ENCODE data around the gene MSRB3. TPM values are rescaled to one million over a fixed set of nuclear protein-coding genes. Genes with fewer than 3 reads are reported as not detected.
"Not testable (repeated sequence)": the region's sequence is repeated elsewhere in the genome, so short reads cannot be mapped to it uniquely, and the experiment has no call there.

Gene MSRB3
- total RNA-seq, 1 experiment from 2014 or later, result 16.3 TPM

GRCh38 chr12:65285532-65285931, 7.0 kb downstream of the MSRB3 start:
- not testable (repeated sequence) for DNase-seq (ENCODE audit: extremely low read depth, low read depth)

- DNase-seq (ENCODE audit: extremely low read depth, low read depth), result no peak
Measured at GRCh38 chr12:65287426-65287825, 8.9 kb downstream of the MSRB3 start.

DNA sequence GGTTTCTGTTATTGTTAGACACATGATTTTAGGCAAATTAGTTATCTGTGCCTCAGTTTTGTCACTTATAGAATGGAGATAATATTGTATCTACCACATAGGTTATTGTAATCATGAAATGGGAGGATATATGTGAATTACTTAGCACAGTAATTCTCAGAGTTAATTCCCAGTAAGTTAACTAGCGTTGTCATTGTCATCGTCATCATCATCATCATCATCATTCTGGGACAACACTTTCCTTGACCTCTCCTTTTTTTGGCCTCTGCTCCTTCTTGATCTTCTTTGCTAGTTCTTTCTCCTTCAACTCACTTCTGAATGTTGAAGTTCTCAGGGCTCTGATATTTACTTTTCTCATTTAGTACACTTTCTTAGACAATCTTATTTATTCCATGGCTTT, 13.8 kb downstream of the MSRB3 start:
- DNase-seq (ENCODE audit: extremely low read depth, low read depth), result no peak

DNA sequence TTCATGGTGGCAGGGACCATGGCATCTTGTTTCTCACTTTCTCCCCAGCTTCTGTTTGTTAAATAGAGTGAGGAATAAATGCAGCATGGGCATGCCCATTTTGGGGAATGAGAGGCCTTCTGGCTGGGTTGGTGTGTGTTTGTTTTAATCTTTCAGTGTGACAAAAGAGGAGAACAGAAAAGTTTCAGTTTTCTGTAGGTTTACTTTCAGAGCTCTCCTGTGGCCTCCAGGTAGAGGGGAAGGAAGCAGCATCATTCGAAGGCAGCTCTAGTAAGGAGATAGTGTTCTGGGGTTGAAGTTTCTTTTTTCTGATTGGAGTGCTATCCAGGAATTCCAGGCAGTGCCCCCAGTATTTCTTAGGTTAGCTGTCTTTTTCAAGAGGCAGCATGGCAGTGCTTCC, 15.3 kb downstream of the MSRB3 start:
- no peak for DNase-seq (ENCODE audit: extremely low read depth, low read depth)

DNA sequence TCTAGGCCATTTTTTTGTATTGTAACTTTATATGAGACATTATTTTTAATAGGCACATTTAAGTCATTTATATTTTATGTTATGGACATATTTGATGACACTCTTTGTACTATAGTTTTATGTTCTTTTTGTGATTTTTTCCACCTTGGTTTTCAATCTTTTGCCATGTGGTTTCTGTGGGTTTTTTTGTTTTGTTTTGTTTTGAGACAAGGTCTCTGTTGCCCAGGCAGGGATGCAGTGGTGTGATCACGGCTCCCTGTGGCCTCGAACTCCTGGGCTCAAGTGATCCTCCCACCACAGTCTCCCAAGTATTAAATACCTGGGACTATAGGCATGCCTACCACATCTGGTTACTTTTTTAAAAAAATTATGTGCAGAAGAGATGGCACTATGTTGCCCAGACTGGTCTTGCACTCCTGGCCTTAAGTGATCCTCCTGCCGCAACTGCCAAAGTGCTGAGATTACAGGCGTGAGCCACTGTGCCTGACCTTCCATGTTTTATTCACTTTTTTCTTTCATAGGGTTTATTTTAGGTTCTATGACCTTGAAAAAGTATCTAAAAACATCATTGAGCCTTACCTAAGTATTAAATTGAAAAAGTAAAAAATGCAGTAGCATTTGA, 16.3 kb downstream of the MSRB3 start:
- no peak for DNase-seq (ENCODE audit: extremely low read depth, low read depth)

- DNase-seq (ENCODE audit: extremely low read depth, low read depth), result no peak
Measured at GRCh38 chr12:65296508-65297265, 18.2 kb downstream of the MSRB3 start.

DNA sequence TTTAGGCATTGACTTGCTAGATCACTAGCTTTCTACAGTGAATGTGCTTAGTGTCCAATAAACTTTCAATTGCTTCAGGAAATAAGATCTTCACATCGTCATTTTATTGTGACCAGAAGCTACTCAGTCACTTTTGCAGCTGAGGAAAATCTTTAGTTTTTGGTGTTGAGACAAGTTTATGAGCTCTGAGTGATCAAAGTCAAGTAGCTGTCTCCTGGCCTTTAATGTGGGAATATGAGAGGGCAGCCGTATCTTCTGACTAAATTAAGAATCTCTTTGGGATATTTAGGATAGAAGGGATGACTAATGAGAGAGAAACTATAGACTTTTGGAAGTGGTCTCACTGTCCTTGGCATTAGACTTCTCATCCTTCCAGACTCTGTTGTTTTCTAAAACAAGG, 21.6 kb downstream of the MSRB3 start:
- DNase-seq (ENCODE audit: extremely low read depth, low read depth), result no peak

GRCh38 chr12:65300679-65301349, 22.3 kb downstream of the MSRB3 start:
- DNase-seq (ENCODE audit: extremely low read depth, low read depth), result no peak

- DNase-seq (ENCODE audit: extremely low read depth, low read depth), result no peak
Measured at GRCh38 chr12:65302891-65303290, 24.4 kb downstream of the MSRB3 start.

DNA sequence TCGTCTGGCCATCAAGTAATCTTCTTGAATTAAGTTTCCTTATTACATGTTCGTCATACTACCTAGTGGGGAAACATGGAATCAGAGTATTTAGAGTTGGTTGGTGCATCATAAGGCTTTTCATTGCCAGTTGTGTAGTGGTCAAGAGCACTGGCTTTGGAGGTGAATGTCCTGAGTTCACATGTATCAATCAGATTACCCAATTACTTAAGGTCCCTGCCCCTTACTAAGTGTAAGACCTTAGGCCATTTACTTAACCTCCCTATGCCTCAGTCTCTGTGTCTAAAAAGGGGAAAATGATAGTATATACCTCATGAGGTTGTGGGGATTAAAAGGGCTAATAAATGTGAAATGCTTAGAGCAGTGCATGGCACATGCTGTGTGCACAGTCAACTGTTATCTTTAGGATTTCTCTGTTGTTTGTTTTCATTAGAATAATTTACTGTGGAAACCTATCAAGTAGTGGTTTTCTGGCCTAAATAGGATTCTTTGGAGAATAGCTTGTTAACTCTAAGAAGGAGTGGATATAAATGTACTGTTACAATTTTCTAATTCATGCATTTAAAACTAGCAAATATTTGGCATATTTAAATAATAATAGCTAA, 27.0 kb downstream of the MSRB3 start:
- DNase-seq (ENCODE audit: extremely low read depth, low read depth), result no peak

DNA sequence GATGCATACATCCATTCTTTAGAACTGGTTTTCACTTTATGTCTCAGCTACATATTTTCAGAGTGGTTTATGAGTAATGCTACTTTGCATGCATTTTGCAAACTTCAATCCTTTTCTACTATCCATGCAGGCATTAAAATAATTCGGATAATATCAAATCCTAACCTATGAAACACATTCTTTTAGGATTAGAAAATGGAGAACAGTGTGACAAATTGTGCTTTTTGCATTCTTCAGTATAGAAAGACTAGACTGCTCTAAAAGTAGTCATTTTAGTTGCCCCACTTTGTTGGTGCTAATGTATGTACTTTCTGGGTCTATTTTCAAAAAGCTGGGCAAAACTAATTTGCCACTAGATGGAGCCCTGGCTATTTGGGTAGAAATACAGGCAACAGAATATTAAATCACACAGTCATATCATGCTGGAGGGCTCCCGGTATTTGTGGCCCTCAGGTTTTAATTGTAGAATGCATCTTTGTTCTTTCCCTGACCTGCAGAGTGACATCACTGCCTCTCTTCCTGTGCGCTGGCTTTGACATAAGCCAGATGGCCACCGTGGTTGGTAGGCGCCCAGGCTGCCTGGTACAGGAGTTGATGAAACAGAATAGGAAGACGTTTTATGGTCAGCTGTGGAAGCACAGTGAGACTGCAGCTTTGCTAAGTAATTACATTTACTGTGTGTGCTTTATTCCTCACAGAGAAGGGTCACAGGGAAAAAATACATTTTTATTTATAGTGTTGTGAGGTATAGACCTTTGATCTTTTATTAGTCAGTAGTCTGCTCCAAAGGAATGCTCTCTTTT, 28.1 kb downstream of the MSRB3 start:
- peak; percentile 44 for DNase-seq (ENCODE audit: extremely low read depth, low read depth)

- no peak for DNase-seq (ENCODE audit: extremely low read depth, low read depth)
Measured at GRCh38 chr12:65307169-65307501, 28.7 kb downstream of the MSRB3 start.

- no peak for DNase-seq (ENCODE audit: extremely low read depth, low read depth)
Measured at GRCh38 chr12:65308006-65308405, 29.5 kb downstream of the MSRB3 start.

GRCh38 chr12:65308601-65309071, 30.2 kb downstream of the MSRB3 start:
- no peak for DNase-seq (ENCODE audit: extremely low read depth, low read depth)

DNA sequence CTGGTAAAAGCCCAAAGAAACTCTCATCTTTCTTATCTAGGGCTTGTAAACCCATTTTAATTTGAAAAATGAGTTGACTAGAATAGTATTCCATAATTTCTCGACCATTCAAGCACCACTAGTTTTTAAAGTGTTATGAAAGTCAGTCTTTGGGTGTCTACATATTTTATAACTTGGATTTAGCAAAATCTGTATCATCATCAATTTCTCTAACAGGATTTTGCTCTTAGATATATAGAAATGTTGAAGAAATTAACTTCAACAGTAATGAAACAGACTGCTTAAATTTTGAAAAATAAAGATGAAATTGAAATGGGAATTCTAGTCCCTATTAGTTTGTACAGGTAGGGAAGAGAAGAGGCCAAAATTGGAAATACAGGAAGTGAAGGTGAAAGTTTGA, 32.8 kb downstream of the MSRB3 start:
- no peak for DNase-seq (ENCODE audit: extremely low read depth, low read depth)

DNA sequence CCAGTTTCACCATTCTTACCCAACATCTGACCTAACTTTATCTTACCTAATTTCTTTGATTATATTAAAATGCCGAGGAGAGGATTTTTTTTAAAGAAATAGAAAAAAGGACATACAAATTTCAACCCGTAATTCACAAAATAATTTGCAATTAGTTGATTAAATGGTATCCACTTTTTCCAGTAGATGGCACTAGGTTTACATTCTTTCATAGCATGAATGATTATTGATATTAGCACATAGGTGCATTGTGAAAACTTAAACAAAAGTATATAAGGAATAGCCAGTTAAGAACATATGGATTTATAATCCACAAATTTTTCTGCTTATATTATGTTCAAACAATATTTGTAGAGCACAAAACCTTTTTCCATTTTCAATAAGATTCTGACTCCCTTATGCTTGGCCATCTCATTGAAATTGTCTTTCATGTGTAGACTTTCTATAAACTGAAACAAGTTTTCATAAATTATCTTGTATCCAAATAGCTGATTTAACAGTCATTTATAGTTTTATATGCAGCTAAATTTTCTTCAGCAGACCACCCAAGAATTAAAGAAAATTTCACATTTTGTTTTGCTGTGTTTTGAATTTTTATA, 35.3 kb downstream of the MSRB3 start:
- DNase-seq (ENCODE audit: extremely low read depth, low read depth), result peak; percentile 37

DNA sequence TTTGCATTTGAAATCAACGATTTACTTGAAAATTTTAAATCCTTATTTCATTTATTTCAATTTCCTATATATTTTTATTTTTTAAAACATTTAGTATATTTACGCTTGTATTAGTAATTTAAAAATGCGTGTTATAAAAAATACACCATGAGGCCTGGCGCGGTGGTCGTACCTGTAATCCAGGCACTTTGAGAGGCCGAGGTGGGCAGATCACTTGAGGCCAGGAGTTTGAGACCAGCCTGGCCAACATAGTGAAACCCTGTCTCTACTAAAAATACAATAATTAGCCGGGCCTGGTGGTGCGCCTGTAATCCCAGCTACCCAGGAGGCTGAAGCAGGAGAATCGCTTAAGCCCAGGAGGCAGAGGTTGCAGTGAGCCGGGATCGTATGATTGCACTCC, 36.8 kb downstream of the MSRB3 start:
- DNase-seq (ENCODE audit: extremely low read depth, low read depth), result not testable (repeated sequence)

- DNase-seq (ENCODE audit: extremely low read depth, low read depth), result no peak
Measured at GRCh38 chr12:65318186-65318685, 39.8 kb downstream of the MSRB3 start.

DNA sequence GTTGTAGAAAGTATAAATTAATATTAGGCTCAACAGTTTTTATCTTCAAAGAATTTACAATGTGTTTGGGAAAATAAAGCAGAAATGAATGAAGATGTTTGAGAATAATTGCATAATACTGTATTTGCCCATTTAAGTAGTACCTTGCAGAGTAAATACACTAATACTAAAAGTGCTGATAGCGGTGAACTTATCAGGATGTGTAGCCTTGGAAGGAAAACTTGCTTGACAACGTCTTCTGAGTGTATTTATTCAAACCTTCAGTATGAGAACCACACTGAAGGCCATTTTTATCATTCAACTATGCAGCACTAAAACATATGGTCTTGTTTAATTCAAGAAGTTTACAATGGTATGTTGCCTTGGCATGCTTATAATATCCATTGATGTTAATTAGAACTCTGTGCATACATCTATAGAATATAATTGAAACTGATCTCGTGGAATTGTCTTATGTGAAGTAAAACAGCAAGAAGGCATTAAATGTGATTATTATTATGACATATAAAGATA, 41.3 kb downstream of the MSRB3 start:
- no peak for DNase-seq (ENCODE audit: extremely low read depth, low read depth)

DNA sequence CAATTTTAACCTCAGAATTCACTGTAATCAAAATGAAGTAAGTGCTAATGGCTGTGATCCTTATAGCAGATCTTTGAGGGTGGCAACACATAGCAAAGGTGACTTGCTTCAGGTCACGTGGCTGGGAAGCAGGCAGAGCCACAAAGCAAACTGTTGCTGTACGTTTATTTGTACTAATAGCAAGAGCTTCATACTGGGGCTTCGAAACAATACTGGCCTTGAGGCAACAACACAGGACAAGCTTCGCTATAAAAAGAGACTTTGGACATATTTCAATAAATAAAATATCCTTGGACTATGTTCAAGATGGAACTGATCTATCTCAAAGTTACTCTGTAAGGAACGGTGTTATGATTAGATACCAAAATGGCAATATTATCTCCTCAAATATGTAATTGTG, 44.6 kb downstream of the MSRB3 start:
- no peak for DNase-seq (ENCODE audit: extremely low read depth, low read depth)
